Type B pancreatic cell (in vitro differentiated cells): Measurements from ENCODE around the gene PTEN. TPM values are rescaled to one million over a fixed set of nuclear protein-coding genes. Genes with fewer than 3 reads are reported as not detected.
"Not testable (repeated sequence)": the region's sequence is repeated elsewhere in the genome, so short reads cannot be mapped to it uniquely, and the experiment has no call there.

Experiments used
- DNase-seq: peaks from one replicate; pipeline ENCODE4 v3.0.0; 2021; ENCODE audit warnings: mixed read lengths; ENCODE audit not compliant: unreplicated experiment; ENCODE audit errors: extremely low spot score
- H3K27ac Mint-ChIP-seq: 2 replicates; pipeline ENCODE4 v1.8.0; 2021; ENCODE audit warnings: mild to moderate bottlenecking, mixed read lengths
- H3K27me3 Mint-ChIP-seq: 2 replicates; pipeline ENCODE4 v1.8.0; 2021; ENCODE audit warnings: mixed read lengths
- H3K36me3 Mint-ChIP-seq: 2 replicates; pipeline ENCODE4 v1.8.0; 2021; ENCODE audit warnings: mixed read lengths
- H3K4me1 Mint-ChIP-seq: one replicate; pipeline ENCODE4 v1.8.0; 2021; ENCODE audit warnings: mixed read lengths; ENCODE audit not compliant: unreplicated experiment
- H3K4me3 Mint-ChIP-seq: 2 replicates; pipeline ENCODE4 v1.8.0; 2021; ENCODE audit warnings: mild to moderate bottlenecking, mixed read lengths
- H3K9me3 Mint-ChIP-seq: 2 replicates; pipeline ENCODE4 v1.8.0; 2021; ENCODE audit warnings: mixed read lengths
- total RNA-seq: library from RNA; stranded (reverse); gene quantifications from 2 replicates; pipeline ENCODE4 v1.2.1, GENCODE V29; 2021; ENCODE audit warnings: low replicate concordance
- TF ChIP-seq, protein P1 (sequence below): fragments of 200-600 bp; sonication (generic); conservative IDR thresholded peaks from 2 replicates; pipeline ENCODE4 v1.5.0; 2021; ENCODE audit warnings: antibody characterized with exemption, mild to moderate bottlenecking

PTEN gene
- total RNA-seq, 1 donor from 2014 or later = 93.1 TPM

DNA sequence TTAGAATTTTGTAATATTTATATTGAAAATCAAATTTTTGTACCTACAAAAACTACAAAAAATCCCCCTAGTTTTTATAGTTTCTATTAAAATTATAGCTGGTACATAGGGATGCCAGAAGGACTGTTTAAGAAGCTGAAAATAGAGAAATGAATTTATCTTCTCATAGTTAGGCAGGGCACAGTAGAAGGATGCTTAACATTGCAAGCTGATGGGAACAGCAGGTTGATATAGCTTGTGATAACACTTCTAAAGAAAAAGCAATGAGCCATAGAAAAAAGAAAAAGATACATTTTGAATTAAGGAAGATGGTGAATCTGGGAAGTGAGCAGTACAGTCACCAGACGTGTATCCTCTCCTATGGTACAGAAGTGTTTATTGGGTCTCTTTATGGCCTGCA is 32.0 kb downstream of the PTEN start:
- Mint-ChIP-seq H3K27ac (no peak overlapping the region), H3K36me3 (peaks cover 33% of the 10 kb centered on the region)

DNA sequence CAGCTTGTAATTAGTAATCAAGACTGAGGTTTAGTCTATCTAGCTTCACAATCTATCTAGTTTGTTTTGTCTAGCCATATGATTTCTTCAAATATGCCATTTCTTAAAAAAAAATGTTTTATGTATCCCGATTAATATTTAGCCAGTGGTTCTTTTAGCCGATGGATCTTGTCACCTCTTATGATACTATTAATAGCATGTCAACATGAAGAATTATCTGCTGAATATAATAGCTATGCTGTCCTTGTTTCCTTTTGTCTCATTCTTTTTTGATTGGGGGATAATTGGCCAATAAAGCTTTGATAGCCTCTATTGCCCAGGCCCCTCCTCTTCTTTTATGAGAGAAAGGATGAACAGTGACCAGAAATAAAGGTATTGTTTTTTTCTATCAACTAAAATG is 32.8 kb downstream of the PTEN start:
- no peak for DNase-seq
- H3K4me1 Mint-ChIP-seq = no peaks in the 10 kb centered on the region
- TF ChIP-seq, protein P1, sequence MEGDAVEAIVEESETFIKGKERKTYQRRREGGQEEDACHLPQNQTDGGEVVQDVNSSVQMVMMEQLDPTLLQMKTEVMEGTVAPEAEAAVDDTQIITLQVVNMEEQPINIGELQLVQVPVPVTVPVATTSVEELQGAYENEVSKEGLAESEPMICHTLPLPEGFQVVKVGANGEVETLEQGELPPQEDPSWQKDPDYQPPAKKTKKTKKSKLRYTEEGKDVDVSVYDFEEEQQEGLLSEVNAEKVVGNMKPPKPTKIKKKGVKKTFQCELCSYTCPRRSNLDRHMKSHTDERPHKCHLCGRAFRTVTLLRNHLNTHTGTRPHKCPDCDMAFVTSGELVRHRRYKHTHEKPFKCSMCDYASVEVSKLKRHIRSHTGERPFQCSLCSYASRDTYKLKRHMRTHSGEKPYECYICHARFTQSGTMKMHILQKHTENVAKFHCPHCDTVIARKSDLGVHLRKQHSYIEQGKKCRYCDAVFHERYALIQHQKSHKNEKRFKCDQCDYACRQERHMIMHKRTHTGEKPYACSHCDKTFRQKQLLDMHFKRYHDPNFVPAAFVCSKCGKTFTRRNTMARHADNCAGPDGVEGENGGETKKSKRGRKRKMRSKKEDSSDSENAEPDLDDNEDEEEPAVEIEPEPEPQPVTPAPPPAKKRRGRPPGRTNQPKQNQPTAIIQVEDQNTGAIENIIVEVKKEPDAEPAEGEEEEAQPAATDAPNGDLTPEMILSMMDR = no peak
- no peaks in the 10 kb centered on the region for H3K9me3 Mint-ChIP-seq
- H3K27me3 Mint-ChIP-seq = no peaks in the 10 kb centered on the region
- no peak overlapping the region for H3K4me3 Mint-ChIP-seq
- no peak overlapping the region for H3K27ac Mint-ChIP-seq
- peaks cover 41% of the 10 kb centered on the region for H3K36me3 Mint-ChIP-seq

More for the DNA sequence above, 32.0 kb downstream of the PTEN start:
- Mint-ChIP-seq H3K4me1 (no peaks in the 10 kb centered on the region), H3K9me3 (no peaks in the 10 kb centered on the region), H3K27me3 (no peaks in the 10 kb centered on the region), H3K4me3 (no peak overlapping the region)
- no peak for DNase-seq
- TF ChIP-seq, protein P1 = no peak

DNA sequence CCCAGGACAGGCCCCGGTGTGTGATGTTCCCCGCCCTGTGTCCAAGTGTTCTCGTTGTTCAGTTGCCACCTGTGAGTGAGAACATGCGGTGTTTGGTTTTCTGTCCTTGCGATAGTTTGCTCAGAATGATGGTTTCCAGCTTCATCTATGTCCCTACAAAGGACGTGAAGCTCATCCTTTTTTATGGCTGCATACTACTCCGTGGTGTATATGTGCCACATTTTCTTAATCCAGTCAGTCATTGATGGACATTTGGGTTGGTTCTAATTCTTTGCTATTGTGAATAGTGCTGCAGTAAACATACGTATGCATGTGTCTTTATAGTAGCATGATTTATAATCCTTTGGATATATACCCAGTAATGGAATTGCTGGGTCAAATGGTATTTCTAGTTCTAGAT is 34.5 kb downstream of the PTEN start:
- H3K36me3 Mint-ChIP-seq = peaks cover 58% of the 10 kb centered on the region
- not testable (repeated sequence) for H3K4me3 Mint-ChIP-seq, H3K4me1 Mint-ChIP-seq, H3K9me3 Mint-ChIP-seq, H3K27me3 Mint-ChIP-seq, H3K27ac Mint-ChIP-seq, DNase-seq

DNA sequence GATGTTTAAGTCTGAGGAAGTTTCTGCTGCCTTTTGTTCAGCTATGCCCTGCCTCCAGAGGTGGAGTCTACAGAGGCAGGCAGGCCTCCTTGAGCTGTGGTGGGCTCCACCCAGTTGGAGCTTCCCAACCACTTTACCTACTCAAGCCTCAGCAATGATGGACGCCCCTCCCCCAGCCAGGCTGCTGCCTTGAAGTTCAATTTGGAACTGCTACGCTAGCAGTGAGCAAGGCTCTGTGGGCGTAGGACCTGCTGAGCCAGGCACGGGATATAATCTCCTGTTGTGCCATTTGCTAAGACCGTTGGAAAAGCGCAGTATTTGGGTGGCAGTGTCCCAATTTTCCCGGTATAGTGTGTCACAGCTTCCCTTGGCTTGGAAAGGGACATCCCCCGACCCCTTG is 40.0 kb downstream of the PTEN start:
- H3K27ac Mint-ChIP-seq, H3K9me3 Mint-ChIP-seq: not testable (repeated sequence)
- peaks cover 81% of the 10 kb centered on the region for H3K36me3 Mint-ChIP-seq

DNA sequence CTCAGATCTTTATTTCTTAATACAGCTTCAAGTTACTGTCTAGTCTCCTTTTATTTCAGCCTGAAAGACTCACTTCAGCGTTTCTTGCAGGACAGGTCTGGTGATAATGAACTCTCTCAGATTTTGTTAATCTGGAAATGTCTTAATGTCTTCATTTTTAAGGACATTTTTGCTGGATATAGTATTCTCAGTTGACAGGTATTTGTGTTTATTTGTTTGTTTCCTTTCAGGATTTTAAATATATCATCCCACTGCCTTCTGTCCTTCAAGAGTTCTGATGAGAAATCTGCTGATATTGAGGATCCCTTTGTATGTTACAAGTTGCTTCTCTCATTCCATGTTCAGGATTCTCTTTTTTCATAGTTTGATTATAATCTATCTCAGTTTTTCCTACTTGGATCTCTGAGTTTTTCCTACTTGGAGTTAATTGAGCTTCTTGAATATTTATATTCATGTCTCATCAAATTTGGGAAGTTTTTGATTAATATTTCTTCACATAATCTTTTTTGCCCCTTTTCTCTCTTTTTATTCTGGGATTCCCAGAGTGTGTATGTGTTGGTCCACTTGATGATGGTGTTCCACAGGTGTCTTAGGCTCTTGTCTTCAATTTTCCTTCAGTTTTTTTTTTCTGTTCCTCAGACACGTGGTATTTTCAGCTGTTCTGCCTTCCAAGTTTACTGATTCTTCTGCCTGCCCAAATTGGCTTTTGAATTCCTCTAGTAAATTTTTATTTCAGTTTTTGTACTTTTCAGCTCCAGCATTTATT is 49.9 kb downstream of the PTEN start:
- Mint-ChIP-seq H3K27ac (no peak overlapping the region), H3K4me3 (no peak overlapping the region), H3K4me1 (peaks cover 26% of the 10 kb centered on the region), H3K9me3 (peaks cover 13% of the 10 kb centered on the region), H3K36me3 (peaks cover 61% of the 10 kb centered on the region), H3K27me3 (no peaks in the 10 kb centered on the region)
- no peak for DNase-seq
- TF ChIP-seq, protein P1 = no peak

More for the DNA sequence above, 40.0 kb downstream of the PTEN start:
- not testable (repeated sequence) for H3K4me1 Mint-ChIP-seq, H3K27me3 Mint-ChIP-seq, DNase-seq, H3K4me3 Mint-ChIP-seq

DNA sequence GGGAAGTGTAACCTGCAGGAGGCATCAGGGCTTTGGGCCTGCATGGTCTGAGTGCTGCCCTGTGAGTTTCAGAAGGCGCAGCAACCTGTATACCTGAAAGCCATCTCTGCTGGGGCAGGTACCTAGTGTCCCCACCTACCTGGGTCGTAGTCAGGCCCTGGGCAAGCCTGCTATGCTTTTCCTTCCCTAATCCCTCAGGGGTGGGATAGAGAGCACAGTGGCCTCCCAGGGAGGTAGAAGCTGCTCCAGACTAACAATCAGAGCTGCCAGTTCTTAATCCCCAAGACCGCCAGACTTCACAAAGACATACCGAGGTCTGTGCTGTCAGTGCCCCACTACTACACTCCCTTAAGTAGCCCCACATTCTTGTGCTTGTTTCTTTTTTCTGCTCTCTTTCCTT is 52.0 kb downstream of the PTEN start:
- no peak overlapping the region for H3K4me3 Mint-ChIP-seq
- TF ChIP-seq, protein P1 = no peak
- H3K4me1 Mint-ChIP-seq = peaks cover 26% of the 10 kb centered on the region
- H3K9me3 Mint-ChIP-seq = peaks cover 10% of the 10 kb centered on the region
- H3K27ac Mint-ChIP-seq = no peak overlapping the region
- H3K27me3 Mint-ChIP-seq = no peaks in the 10 kb centered on the region
- H3K36me3 Mint-ChIP-seq = peaks cover 50% of the 10 kb centered on the region
- DNase-seq = no peak
